Measurements from ENCODE around the gene DDX52.

Gene DDX52

DNA sequence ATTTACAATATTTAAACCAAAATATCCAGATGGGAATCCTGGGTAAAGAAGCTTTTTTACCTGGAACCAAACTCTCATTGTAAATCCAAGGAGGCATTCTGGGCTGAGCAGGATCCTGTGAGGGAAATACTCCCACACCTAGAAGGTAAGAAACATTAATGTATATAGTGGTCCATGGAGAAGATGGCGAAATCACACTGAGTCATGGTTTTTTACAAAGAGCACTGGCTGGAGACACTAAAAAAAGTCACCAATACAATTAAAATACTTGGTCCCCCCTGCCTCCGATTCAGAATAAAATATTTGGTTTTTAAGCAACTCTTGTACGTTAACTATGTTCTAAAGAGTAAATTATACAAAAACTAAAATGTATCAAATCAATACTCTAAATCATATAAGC is 67.0 kb downstream of the DDX52 start:
- peak; percentile 11 for DNase-seq (ENCODE audit: low read depth)

DNA sequence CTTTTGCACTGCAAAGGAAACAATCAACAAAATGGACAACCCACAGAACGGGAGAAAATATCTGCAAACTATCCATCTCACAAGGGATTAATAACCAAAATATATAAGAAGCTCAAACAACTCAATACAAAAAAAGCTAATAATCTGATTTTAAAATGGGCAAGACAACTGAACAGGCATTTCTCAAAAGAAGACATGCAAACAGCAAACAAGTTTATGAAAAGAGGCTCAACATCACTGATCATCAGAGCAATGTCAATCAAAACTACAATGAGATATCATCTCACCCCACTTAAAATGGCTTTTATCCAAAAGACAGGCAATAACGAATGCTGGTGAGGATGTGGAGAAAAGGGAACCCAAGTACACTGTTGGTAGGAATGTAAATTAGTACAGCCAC is 68.8 kb downstream of the DDX52 start:
- no peak for DNase-seq (ENCODE audit: low read depth)

DNA sequence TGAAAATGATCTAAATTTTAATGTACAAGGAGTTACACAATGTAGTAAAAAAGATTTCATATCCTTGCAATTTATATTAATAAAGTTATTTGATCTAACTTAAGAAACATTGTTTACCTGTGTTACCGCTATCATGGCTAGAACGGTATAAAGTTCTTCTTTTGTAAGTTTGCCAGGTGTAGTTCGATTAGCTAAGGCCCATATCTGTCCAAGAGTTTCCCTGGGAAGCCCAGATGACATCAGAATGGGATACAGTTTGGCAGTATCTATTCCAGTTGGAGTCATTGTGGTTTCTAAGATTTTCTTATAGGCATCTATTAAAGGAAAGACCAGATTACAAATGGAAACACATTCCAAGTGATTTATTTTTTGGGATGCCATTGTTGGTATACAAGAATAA is 71.6 kb downstream of the DDX52 start:
- DNase-seq (ENCODE audit: low read depth) = no peak

DNA sequence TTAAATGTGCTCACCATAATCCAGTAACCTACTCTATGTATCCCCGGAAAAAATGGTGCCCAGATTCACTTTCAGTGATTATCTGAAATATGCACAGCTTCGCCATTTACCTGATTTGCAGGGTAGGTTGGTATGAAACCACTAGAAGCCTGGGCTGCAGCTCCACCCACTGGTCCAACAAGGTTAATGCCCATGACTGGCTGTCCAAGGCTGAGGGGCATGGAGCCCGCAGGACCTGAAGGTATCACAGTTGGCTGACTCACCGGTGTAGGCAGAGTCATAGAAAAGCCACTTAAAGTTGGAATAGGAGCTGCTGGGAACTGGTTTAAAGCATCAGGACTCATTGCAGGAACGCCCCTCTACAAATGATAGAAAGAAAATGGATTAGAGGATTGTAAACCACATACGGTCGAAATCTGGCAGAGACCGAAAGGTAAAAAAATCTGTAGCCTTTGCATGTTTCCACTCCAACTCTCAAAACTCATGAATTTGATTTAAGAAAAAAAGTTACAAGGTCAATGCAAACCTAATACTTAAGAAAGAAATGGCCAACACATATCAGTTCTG is 72.6 kb downstream of the DDX52 start:
- DNase-seq (ENCODE audit: low read depth) = peak; percentile 91

DNA sequence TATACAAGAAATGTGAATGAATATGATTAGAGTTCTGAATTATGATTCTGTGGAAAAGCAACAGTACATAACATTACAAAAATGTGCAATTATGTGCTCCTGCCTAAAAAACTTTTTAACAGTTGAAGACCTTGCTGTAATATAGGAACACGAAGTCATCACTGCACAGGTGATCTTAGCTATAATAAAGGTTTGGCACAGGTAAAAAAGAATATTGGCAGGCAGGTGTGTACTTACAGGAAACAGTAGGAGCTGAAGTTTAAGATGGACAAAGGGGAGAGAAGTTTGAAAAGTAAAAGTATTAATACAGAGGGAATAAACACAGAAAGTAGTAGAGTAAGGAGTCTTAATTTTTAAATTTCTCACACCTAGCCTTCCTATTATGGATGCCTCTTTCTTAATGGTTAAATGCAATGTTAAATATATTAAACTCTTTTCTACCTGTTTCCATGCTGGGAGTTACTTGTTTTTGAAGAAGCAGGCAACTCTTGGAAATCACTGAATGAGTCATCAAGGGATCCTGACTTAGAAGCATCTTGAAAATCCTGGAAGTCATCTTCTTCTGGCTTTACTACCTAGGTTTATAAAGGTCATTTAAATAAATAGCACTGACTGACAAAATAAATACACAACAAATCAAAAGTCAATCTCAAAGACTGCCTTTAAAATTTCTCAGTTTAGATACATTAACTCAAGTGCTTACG is 74.7 kb downstream of the DDX52 start:
- peak; percentile 5 for DNase-seq (ENCODE audit: low read depth)

DNA sequence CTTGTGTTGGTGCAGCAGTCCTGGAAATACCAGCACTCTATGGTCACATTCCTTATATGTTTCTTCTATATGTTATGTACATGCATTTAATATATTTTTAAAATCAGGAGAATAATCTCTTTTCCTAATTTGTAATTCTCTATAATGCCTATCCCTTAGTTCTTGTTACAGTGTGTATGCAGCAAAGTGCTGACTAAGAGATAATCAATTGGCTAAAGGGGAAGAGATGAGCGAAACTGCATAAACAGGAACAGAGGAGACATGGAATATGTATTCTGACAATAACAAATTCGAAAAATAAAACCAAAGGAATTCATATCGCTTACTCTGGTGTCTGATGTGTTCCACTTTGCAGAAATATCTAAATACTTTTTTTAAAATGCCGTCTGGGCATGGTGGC is 75.7 kb downstream of the DDX52 start:
- DNase-seq (ENCODE audit: low read depth) = no peak

DNA sequence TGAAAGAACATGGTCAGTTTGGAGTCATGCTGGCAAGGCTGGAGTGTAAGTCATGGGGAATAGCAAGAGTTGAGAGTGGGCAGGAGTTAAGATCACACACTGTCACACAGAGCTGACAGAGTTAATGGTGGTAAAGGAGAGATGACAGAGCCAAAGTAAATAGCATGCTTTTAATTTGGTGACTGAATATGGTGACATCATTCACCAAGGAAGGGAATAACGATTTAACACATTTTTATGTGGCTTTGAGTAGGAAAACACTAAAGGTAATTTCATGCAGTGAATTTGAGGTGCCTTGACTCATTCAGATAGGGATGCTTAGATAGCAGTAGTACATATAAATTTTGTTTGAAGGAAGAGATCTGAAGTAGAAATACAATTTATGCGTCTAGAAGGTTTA is 76.1 kb downstream of the DDX52 start:
- no peak for DNase-seq (ENCODE audit: low read depth)

DNA sequence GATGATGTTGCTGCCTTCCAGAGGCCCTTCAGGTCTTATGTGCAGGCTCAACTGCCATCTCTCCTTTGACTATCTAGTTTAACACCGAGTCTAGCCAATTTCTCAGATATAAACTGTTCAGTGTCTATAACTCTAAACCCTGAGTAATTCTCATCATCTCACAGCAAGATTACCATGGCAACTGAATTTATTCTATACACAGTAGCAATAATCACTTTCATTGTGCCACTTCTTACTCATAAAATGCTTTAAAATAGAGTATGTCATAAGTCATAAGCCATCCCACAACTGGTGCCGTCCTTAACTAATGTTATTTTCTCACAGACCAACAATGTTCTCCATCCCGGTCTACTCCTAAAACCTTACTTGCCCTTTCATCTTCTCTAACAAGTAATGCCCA is 79.0 kb downstream of the DDX52 start:
- DNase-seq (ENCODE audit: low read depth) = peak; percentile 5

DNA sequence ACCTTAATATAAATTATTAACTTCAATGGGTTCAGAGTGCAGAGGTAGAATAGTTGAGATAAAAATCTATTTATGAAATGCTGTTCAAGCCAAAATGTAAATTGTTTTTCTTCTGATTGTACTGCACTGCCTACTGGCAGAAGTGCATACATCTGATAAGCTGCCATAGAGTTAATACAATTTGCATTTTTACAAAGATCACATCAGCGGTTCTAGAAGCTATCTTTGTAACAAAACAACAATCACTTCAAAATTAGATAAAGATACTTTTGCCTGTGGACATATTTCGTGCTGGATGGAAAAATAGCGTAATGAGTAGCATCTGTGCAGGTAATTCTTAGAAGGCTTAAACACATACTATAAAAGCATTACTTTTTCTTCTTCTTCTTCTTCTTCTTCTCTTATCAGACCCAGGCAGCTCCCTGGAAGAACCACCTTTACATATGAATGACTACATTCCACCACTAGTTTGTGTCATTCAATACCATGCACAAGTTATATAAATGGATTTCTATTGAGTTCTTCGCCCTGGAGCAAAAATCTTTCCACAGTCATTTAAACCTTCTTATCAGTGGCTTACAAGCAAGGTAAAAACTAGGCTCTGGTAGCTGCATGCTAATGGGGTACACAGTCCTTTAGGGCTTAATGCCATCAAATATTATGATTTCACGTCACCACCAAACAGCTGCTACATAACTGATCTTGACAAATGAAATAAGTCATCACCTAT is 81.1 kb downstream of the DDX52 start:
- DNase-seq (ENCODE audit: low read depth) = no peak

Data from ELR (cell line).